ENCODE measurements around the gene SPOUT1.

Gene SPOUT1

GRCh38 chr9:128770286-128771030, 59.1 kb downstream of the SPOUT1 start:
- H3K36me3 ChIP-seq (ENCODE audit: control insufficient read depth, insufficient read depth, low read length), result peaks cover 6% of the 10 kb centered on the region
- no peak overlapping the region for H3K27ac ChIP-seq (ENCODE audit: low read depth, low read length, severe bottlenecking)

More at GRCh38 chr9:128770286-128771030, 59.1 kb downstream of the SPOUT1 start:
- 87 to 90% methylated on average over 4 to 10 of the region's 11 CpGs for WGBS, 2 experiments (ENCODE audit: insufficient coverage in 2 of 2)
- Histone ChIP-seq H3K9me3 (ENCODE audit: control insufficient read depth, low read length) (no peaks in the 10 kb centered on the region), H3K4me1 (ENCODE audit: control insufficient read depth, insufficient read depth, low read length, poor library complexity, severe bottlenecking) (no peaks in the 10 kb centered on the region), H3K4me3 (ENCODE audit: extremely low read depth, insufficient read depth, low read length, poor library complexity, severe bottlenecking) (peak overlapping the region; percentile 93)

All from mesodermal cell (in vitro differentiated cells).